Left lung (tissue), 10 donors: ENCODE results near the gene PIF1. TPM values are rescaled to one million over a fixed set of nuclear protein-coding genes. Genes with fewer than 3 reads are reported as not detected.
"Not testable (repeated sequence)": the region's sequence is repeated elsewhere in the genome, so short reads cannot be mapped to it uniquely, and the experiment has no call there.

ENCODE experiments used
- ATAC-seq: fragments of 200-7000 bp; cut with Tn5 transposase; one replicate; pipeline ENCODE4 v1.9.1; 2020; ENCODE audit warnings: moderate library complexity
- DNase-seq, 4 donors: peaks; one replicate each; pipeline ENCODE4 v3.0.0-alpha.2; 2013 to 2020
- H3K27ac ChIP-seq, 2 donors: fragments of 200-600 bp; sonication (generic) in 1 of 2; one replicate each; pipeline versions ENCODE4 v1.5.0 to v1.8.0; 2020 to 2021
- H3K27me3 ChIP-seq, 2 donors: fragments of 200-600 bp; sonication (generic) in 1 of 2; one replicate each; pipeline versions ENCODE4 v1.5.0 to v1.8.0; 2020 to 2021
- H3K36me3 ChIP-seq, 2 donors: fragments of 200-600 bp; sonication (generic) in 1 of 2; one replicate each; pipeline versions ENCODE4 v1.5.0 to v1.8.0; 2020 to 2021
- H3K4me1 ChIP-seq, 2 donors: fragments of 200-600 bp; one replicate each; pipeline ENCODE4 v1.8.0; 2021
- H3K4me3 ChIP-seq, 2 donors: fragments of 200-600 bp; sonication (generic) in 1 of 2; one replicate each; pipeline versions ENCODE4 v1.5.0 to v1.8.0; 2020 to 2021; ENCODE audit warnings: mild to moderate bottlenecking in 1 of 2
- H3K9me3 ChIP-seq, 2 donors: fragments of 200-600 bp; sonication (generic) in 1 of 2; one replicate each; pipeline versions ENCODE4 v1.5.0 to v1.8.0; 2020 to 2021
- intact Hi-C, 2 donors: fragments of 100-400 bp; cut with DNase I; formaldehyde crosslinking; loops; one replicate each; pipeline versions ENCODE4 v1.11.2 to v1.14.2; 2022
- polyA plus RNA-seq, 6 donors: library from polyadenylated mRNA; unstranded; fragments of 120-200 nt; gene quantifications; one replicate each; pipeline ENCODE4 v1.2.1, GENCODE V29; 2013; ENCODE audit not compliant: insufficient read length in 6 of 6
- total RNA-seq, 2 donors: library from RNA; stranded (reverse); fragmentation: NEBNext Ultra II Directional; extraction: Animal tissue kit (Norgen Biotek cat#: 25700); gene quantifications; one replicate each; pipeline ENCODE4 v1.2.1, GENCODE V29; 2021
- TF ChIP-seq, protein P1 (sequence below), 2 donors: fragments of 200-600 bp; sonication (generic) in 1 of 2; IDR thresholded peaks; one replicate each; pipeline versions ENCODE4 v1.5.0 to v1.8.0; 2021; ENCODE audit warnings: antibody characterized with exemption in 2 of 2
- donor health status: DM: no; HTN: yes; CAD: no.
- donor health status: DM: no; HTN: no; CAD: no.

Gene PIF1
- total and polyA plus RNA-seq, 8 donors: 1.6 to 17.7 (median 10.8) TPM

DNA sequence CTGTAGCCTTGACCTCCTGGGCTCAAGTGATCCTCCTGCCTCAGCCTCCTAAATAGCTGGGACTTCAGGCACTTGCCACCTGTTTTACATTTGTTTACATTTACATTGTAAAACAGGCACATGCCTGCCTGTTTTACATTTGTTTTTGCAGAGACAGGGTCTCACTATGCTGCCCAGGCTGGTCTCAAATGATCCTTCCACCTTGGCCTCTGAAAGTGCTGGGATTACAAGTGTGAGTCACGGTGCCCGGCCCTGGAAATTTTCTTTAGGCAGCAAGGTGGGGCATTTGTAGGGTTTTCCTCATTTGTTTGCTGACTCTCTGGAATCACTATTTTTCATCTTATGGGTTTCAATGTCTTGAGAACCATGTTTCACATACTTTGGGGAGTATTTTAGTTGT is 25.0 kb downstream of the PIF1 start:
- H3K27me3 ChIP-seq: no peaks in the 10 kb centered on the region
- no peak overlapping the region for H3K27ac ChIP-seq
- DNase-seq (no peak), ATAC-seq (no peak)
- no peaks in the 10 kb centered on the region for H3K9me3 ChIP-seq
- H3K4me3 ChIP-seq: no peak overlapping the region
- no peaks in the 10 kb centered on the region for H3K4me1 ChIP-seq
- H3K36me3 ChIP-seq: no peaks in the 10 kb centered on the region
- TF ChIP-seq, protein P1, sequence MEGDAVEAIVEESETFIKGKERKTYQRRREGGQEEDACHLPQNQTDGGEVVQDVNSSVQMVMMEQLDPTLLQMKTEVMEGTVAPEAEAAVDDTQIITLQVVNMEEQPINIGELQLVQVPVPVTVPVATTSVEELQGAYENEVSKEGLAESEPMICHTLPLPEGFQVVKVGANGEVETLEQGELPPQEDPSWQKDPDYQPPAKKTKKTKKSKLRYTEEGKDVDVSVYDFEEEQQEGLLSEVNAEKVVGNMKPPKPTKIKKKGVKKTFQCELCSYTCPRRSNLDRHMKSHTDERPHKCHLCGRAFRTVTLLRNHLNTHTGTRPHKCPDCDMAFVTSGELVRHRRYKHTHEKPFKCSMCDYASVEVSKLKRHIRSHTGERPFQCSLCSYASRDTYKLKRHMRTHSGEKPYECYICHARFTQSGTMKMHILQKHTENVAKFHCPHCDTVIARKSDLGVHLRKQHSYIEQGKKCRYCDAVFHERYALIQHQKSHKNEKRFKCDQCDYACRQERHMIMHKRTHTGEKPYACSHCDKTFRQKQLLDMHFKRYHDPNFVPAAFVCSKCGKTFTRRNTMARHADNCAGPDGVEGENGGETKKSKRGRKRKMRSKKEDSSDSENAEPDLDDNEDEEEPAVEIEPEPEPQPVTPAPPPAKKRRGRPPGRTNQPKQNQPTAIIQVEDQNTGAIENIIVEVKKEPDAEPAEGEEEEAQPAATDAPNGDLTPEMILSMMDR (IDR thresholded peaks at IDR 0.05): no peak
- intact Hi-C loops: no loop called here

DNA sequence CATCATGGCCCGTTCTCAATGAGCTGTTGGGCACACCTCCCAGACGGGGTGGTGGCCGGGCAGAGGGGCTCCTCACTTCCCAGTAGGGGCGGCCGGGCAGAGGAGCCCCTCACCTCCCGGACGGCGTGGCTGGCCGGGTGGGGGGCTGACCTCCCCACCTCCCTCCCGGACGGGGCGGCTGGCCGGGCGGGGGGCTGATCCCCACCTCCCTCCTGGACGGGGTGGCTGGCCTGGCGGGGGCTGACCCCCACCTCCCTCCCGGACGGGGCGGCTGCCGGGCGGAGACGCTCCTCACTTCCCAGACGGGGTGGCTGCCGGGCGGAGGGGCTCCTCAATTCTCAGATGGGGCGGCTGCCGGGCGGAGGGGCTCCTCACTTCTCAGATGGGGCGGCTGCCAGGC is 26.5 kb downstream of the PIF1 start:
- H3K9me3 ChIP-seq, intact Hi-C loops, ATAC-seq, H3K4me1 ChIP-seq, H3K27me3 ChIP-seq, DNase-seq, H3K27ac ChIP-seq, H3K4me3 ChIP-seq, H3K36me3 ChIP-seq: not testable (repeated sequence)

DNA sequence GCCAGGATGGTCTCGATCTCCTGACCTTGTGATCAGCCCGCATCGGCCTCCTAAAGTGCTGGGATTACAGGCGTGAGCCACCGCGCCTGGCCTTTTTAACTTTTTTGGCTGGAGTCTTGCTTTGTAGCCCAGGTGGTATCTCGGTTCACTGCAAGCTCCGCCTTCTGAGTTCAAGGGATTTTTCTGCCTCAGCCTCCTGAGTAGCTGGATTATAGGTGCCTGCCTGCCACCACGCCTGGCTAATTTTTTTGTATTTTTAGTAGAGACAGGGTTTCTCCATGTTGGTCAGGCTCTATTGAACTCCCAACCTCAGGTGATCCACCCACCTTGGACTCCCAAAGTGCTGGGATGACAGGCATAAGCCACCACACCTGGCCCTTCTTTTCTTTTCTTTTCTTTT is 29.5 kb downstream of the PIF1 start:
- ATAC-seq, H3K4me3 ChIP-seq, H3K4me1 ChIP-seq, H3K27me3 ChIP-seq, intact Hi-C loops, DNase-seq, H3K9me3 ChIP-seq, H3K27ac ChIP-seq, H3K36me3 ChIP-seq: not testable (repeated sequence)

DNA sequence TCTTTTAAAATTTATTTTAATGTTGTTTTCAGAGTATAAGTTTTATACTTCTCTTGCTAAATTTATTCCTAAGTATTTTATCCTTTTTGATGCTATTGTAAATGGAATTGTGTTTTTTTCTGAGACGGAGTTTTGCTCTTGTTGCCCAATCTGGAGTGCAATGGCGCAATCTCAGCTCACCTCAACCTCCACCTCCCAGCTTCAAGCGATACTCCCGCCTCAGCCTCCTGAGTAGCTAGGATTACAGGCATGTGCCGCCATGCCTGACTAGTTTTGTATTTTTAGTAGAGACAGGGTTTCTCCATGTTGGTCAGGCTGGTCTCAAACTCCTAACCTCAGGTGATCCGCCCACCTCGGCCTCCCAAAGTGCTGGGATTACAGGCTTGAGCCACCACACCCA is 30.1 kb downstream of the PIF1 start:
- H3K4me1 ChIP-seq, H3K36me3 ChIP-seq, ATAC-seq, H3K9me3 ChIP-seq, H3K27me3 ChIP-seq, H3K4me3 ChIP-seq, intact Hi-C loops, H3K27ac ChIP-seq, DNase-seq: not testable (repeated sequence)

DNA sequence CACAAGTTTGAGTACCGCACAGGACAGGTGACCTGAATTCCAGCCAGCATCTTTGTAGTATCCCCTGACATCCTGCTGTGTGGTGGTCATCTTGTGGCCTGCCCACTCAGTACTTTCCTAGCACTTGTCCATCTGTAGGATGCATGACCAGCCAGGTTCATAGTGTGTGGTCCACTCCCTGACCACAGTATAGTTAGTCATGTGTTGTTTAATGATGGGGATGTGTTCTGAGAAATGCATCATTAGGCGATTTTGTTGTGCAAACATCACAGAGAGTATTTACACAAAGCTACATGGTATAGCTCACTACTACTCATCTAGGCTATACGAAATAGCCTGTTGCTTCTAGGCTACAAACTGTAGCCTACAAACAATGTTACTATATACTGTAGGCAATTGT is 33.2 kb downstream of the PIF1 start:
- no peak for ATAC-seq
- Histone ChIP-seq H3K9me3 (no peaks in the 10 kb centered on the region), H3K4me1 (no peaks in the 10 kb centered on the region), H3K27me3 (no peaks in the 10 kb centered on the region), H3K36me3 (no peaks in the 10 kb centered on the region), H3K27ac (no peak overlapping the region), H3K4me3 (no peak overlapping the region)
- intact Hi-C loops: no loop called here
- no peak for DNase-seq
- TF ChIP-seq, protein P1 (IDR thresholded peaks at IDR 0.05): no peak

DNA sequence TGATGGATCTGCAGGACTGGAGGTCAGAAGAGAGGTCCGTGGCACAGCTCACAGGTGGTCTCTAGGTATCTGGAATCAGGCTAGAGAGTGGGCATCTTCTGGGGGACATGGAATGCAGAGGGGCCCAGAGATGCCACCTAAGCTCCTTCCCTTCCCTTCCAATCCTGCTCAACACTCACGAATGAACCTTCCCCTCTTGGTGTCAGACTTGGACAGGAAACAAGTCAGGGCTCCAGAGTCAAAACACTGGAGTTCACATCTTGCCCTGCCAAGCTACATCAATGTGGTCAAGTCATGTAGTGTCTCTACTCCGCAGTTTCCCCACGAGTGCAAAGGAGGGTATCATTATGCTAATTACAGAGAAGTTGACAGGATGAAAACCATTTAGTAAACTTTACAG is 34.0 kb downstream of the PIF1 start:
- Histone ChIP-seq H3K27me3 (no peaks in the 10 kb centered on the region), H3K27ac (no peak overlapping the region), H3K4me1 (no peaks in the 10 kb centered on the region), H3K36me3 (no peaks in the 10 kb centered on the region), H3K9me3 (no peaks in the 10 kb centered on the region), H3K4me3 (no peak overlapping the region)
- no peak for ATAC-seq
- TF ChIP-seq, protein P1 (IDR thresholded peaks at IDR 0.05): no peak
- DNase-seq: no peak
- intact Hi-C loops: no loop called here

DNA sequence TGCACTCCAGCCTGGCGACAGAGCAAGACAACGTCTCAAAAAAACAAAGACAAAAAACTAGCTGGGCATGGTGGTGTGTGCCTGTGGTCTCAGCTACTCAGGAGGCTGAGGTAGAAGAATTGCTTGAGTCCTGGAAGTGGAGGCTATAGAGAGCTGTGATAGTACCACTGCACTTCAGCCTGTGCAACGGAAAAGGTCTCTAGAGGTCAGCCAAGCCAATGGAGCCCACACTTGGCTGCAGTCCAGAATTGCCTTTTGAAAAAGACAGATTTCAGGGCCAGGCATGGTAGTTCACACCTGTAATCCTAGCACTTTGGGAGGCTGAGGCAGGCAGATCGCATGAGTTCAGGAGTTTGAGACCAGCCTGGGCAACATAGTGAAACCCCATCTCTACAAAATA is 41.7 kb downstream of the PIF1 start:
- Histone ChIP-seq H3K4me3 (no peak overlapping the region), H3K27ac (no peak overlapping the region), H3K36me3 (no peaks in the 10 kb centered on the region), H3K27me3 (no peaks in the 10 kb centered on the region), H3K9me3 (no peaks in the 10 kb centered on the region), H3K4me1 (no peaks in the 10 kb centered on the region)
- TF ChIP-seq, protein P1 (IDR thresholded peaks at IDR 0.05): no peak
- DNase-seq: no peak
- intact Hi-C loops: no loop called here
- no peak for ATAC-seq
